GM18867 (cell line): Measurements from ENCODE around the gene YY1.
A peak's percentile ranks its signal among the peaks of the same experiment; 100 is the strongest.

Experiments used
- ATAC-seq: cut with Tn5 transposase; IDR thresholded peaks from one replicate; pipeline ENCODE4 v1.9.1; 2021; ENCODE audit warnings: mild to moderate bottlenecking, moderate library complexity; ENCODE audit not compliant: unreplicated experiment

YY1 gene

DNA sequence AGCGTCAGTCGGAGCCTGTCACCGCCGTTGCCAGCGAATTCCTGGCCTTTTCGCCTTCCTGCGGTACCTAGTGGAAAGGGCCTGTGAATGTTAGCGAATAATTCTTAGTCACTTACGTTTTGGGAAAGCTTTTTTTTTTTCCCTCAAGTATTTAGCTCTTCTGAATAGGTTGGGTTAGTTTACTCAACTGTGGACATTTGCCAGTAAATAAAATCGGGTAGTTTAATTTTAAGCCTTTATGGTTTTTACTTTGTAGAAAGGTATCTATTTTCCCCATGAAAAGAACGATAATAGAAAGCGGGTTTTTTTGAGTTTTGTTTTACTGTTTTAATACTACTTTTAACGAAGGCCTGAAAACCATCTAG is 1.7 kb downstream of the YY1 start:
- ATAC-seq, result no peak

DNA sequence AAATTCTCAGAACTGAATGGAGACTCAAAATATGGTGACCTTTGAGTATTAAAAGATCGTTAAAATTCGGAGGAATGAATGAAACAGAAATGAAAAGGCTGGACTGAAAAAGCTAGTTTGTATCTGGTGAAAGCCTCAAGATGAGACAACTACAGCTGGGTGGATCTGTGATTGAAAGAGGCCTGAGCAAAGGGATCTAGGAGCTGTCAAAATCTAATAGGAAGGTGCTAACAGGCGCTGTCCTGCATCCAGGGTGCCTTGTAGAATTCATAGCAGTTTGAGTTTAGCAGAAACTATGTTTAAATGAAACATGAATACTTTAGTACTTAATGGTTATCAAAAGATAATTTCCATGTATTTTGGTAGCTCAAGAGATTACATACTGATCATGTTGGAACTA is 2.3 kb downstream of the YY1 start:
- no peak for ATAC-seq

DNA sequence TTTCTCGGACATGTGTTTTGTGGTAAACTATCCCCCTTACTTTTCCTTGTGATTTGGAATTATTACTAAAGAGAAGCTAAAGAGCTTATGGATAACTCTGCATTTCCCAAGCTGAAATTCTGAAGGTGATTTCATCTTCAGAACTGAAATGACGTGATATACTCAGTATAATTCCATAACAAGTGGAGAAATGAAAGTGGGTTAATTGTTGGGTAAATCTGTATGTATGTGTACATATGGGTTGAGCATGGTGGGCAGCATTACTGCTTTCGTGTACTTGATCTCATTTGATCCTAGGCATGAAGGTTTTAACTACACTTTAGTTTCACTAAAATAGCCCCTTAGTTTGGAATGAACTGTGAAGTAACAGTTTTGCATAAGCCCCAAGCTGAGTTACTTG is 4.1 kb downstream of the YY1 start:
- ATAC-seq, result no peak

DNA sequence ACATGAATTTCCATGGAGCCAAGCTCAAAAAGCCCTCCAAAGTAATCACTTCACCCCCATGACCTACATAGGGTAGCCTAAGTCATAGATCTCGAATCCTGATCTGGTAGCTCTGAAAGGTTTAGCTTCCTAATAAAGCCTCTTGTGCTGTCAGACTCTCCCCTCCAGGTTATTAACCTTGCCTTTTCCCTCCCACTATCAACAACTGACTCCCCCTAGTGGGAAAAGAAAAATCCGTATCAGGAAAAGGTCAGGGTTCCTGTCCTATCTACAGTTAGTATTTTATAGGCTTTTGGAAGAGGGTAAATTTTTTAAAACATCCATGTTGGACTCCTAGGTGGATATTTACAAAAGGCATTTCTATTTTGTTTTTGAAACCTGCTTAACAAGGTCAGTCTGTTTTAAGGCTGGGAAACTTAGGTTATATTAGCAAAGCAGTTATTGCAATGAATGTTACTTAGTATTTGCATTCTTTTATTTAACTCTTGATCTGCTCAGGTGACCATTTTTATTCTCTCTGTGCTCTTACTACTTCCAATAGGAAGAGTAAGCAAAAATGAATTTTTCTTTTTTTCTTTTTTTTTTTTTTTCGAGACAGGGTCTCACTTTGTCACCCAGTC is 8.0 kb downstream of the YY1 start:
- ATAC-seq, result no peak

DNA sequence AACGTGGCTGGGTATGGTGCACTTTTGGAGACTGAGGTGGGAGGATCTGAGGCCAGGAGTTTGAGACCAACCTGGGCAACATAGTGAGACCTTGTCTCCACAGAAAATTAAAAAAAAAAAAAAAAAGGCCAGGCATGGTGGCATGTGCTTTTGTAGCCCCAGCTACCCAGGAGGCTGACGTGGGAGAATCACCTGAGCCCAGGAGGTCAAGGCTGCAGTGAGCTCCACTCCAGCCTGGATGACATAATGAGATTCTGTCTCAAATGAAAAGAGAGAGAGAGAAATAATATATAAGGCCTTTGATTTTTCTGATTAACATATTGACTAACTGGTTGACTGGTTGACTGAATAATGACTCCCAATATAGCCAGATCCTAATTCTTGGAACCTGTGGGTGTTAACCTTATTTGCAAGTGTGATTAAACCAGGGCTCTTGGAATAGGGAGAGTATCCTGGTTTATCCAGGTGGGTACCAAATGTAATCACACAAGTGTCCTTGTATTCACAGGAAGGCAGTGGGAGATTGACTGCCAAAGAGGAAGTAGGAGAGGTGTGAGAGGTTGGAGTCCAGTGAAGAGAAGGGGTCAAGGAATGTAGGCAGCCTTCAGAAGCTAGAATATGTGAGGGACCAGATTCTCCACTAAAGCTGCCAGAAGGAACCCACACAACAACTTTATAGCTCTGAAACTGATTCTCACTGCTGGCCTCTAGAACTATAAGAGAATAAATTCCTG is 12.0 kb downstream of the YY1 start:
- no peak for ATAC-seq

DNA sequence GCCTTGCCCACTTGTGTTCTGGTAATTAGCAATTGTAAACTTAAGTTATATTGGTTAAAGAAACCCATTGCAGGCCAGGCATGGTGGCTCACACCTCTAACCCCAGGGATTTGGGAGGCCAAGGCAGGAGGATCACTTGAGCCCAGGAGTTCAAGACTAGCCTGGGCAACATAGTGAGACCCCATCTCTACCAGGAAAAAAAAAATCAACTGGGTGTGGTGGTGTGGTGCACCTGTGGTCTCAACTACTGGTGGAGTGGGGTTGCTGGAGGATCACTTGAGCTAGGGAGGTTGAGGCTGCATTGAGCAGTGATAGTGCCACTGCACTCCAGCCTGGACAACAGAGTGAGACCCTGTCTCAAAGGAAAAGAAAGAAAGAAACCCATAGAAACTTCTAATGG is 13.7 kb downstream of the YY1 start:
- no peak for ATAC-seq

DNA sequence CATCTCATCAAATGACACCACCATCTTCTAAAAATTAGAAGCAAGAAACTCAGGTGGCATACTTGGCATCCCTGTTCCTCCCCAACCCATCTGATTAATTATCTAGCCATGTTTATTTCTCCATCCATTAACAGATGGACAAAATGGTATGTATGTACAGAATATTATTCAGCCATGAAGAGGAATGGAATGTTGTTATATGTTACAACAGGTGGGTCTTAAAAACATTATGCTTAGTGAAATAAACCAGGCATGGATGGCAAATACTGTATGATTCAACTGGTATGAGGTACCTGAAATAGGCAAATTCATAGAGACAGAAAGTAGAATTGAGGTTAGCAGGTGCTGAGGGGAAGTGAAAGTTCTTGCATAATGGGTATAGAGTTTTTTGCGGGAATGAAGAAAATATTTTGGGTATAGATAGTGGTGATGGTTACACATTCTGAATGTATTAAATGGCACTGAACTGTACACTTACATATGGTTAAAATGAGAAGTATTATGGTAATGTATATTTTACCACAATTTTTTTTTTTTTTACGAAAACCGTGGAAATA is 17.5 kb downstream of the YY1 start:
- ATAC-seq, result peak; percentile 69

DNA sequence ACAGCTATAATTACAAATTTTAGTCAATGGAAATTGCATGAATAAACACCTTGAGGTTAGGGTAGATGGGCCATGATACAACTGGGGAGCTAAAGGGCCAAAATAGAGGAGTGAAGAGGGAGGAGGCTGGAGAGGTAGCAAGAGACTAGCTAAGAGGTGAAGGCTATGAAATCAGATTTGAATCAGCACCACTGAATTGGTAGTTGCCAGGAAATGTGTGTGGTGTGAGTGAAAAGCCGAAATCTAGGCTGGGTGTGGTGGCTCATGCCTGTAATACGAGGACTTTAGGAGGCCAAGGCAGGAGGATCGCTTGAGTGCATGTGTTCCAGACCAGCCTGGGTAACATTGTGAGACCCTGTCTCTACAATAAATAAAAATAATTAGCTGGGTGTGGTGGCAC is 22.7 kb downstream of the YY1 start:
- ATAC-seq, result no peak

DNA sequence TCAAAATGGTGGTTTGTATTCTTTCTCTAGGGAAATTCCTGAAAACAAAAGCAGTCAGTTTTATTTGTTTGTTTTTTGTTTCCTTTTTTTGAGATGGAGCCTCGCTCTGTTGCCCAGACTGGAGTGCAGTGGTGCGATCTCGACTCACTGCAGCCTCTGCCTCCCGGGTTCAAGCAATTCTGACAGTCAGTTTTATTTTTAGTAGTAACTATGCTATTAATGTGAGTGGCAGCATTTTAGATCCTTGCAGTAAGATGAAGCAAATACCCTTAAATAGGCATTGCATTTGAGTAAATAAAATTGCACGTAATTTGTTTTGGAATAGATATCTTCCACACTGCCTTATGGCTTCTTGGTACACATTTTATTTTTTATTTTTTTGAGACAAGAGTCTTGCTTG is 23.6 kb downstream of the YY1 start:
- no peak for ATAC-seq

DNA sequence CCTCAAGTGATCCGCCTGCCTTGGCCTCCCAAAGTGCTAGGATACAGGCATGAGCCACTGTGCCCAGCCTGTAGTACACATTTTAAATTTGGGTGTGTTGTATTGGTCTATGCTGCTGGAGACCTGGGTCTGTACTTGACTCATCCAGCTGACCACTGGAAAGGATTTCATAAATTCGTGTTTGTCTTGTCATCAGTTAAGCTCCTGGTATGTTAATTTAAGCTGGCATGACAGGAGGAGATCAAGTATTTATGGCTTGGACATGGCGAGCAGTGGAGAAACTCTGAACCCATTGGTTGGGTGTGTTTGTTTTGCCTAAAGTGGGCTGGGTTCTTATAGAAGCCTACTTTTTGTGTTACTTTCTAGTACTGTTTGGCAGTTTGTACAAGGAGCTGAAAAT is 24.2 kb downstream of the YY1 start:
- no peak for ATAC-seq

DNA sequence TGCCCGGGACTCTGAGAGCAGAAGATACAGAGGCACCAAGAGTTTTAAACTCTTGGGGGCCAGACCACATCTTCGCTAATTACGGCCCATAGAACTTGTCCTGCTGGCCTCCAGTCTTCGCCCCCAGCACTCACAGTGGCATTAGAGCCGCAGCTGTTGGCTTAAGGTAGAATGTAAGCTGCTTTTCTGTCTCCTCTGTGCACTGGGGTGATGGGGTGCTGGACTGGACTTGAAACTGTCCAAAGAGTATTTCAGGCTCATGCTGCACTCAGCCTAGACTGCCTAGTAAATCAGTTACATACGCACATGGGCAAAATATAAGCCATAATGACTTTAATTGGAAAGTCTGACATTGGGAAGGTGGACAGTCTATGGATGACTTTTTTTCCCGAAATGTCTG is 29.0 kb downstream of the YY1 start:
- no peak for ATAC-seq

DNA sequence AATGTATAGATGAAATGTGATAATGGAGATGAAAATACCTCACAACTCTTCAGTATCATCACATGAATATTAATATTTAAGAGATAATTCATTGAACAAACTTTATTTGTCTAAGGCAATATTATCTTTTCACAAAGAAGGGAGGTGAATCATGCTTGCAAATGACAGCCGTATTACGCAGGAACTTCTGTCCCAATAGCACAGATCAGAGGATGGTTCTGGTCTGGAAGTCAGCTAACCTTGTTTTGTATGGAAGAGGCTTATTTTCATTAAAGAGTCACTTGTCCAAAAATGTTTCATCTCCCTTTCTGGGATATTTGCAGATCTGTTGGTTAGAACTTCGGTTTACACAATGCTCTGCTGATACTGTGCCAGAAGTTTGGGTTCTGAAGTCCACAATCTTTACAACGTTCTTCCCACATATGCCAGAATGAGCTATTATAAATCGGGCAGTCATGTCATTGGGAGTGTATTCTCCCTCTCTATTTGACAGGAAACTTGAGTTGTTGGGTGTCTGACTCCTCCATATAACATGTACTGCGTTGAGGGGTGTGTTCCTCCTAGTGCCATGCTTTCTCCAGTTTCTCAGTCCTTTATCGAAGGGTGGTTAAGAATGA is 29.8 kb downstream of the YY1 start:
- ATAC-seq, result no peak

DNA sequence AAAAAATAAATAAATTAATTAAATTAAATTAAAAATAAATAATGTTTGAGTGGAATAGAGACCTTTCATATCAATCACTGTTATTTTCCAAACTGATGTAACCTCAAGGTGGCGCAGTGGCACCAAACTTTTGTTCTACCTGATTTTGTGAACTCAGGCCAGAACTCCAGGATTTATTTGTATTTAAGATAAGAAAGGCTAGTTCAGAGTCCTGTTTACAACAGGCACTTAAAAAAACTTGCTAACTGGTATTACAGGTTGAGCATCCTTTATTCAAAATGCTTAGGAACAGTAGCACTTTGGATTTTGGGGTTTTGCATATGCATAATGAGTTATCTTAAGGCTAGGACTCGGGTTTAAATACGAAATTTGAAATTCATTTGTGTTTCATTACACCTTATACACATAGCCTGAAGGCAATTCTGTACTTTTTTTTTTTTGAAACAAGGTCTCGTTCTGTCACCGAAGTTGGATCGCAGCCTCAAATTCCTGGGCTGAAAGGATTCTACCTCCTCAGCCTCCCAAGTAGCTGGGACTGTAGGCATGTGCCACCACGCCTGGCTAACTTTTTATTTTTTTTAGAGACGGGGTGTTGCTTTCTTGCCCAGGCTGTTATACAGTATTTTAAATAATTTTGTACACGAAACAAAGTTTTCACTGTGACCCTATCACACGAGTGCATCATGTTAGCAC is 32.4 kb downstream of the YY1 start:
- ATAC-seq, result no peak

DNA sequence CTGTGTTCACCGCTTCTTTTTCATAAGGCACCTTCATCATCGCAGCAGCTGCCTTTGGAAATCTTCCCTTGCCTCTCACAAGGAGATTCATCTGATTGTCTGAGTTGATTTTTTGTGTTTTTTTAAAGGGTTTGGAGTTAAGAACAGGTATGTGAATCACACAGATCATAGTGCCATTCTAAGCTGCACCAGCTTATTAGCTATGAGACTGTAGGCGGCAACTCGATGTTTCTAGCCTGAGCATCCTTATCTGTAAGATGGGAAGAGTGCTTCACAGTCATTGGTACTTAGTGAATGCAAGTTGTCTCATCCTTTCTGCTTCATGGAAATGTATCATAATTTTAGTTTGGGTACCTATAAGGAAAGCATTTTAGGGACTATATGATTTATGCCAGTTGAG is 35.3 kb downstream of the YY1 start:
- ATAC-seq, result no peak

DNA sequence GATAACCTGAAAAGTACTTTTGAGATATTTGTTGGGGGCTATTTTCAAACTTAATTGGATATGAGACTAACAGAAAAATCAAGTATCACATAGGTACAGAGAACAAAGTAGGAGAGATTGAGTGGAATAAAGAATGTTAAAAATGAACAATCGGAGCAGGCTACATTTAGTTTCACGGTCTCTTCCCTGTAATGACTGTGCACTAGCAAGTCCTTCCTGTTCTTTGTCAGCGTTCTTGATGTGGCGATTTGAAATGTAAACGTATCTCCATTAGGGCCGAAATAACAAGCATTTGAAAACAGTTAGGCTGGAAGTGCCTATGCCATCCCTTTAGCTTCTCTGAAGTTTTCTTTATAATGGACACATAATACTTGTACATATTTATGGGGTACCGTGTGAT is 36.3 kb downstream of the YY1 start:
- ATAC-seq, result no peak

DNA sequence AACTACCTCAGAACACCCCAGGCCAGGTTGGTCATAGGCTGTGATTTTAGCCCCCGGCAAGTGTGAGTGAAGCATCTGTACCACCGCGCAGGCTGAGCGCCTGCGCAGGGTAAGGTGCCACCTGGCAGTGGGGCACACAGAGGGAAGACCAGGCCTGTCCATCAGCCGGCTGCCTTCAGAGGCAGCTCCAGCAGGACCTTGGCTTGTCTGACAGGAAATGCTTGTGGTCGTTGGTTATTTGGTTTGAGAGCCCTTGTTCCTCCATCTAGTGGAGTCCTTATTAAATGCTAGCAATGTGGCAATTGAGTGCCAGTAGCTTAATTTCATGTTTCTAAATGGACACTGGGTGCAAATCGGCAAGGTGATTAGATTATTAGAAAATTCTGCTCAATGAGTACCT is 39.8 kb downstream of the YY1 start:
- no peak for ATAC-seq

DNA sequence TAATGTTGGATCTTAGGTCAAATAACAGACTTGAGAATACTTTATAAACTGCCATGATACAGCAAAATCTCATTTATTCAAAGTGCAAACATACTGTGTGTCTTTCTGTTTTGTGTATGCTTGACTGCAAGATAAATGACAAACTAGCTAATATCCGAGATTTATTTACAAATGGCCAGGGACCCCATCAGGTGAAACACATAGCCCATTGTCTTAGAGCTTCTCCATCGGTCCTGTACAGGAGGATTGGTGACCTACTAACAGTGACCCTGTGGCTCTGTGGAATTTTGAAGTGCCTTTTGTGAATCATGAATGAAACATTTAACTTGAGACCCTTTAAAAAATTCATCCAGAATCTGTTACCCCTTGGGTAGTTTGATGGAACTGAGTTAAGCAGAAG is 40.2 kb downstream of the YY1 start:
- no peak for ATAC-seq

DNA sequence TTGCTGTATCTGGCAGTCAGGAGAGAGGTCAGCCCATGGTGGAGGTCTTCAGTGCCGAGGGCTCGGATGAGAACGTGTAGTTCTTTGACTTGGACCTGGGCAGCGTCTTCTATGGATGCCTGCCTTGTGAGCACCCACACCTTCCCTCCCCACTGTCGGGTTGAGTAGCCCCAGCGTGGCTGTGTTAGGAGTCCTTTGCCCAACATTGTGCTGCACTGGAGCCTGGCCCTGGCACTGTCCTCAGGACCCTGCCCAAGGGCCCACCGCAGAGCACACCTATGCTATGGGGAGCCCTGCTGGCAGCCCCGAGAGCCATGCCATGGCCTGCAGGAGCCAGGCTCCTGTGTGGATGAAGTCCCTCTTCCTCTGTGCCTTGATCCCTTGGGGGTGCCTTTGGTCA is 40.6 kb downstream of the YY1 start:
- no peak for ATAC-seq

DNA sequence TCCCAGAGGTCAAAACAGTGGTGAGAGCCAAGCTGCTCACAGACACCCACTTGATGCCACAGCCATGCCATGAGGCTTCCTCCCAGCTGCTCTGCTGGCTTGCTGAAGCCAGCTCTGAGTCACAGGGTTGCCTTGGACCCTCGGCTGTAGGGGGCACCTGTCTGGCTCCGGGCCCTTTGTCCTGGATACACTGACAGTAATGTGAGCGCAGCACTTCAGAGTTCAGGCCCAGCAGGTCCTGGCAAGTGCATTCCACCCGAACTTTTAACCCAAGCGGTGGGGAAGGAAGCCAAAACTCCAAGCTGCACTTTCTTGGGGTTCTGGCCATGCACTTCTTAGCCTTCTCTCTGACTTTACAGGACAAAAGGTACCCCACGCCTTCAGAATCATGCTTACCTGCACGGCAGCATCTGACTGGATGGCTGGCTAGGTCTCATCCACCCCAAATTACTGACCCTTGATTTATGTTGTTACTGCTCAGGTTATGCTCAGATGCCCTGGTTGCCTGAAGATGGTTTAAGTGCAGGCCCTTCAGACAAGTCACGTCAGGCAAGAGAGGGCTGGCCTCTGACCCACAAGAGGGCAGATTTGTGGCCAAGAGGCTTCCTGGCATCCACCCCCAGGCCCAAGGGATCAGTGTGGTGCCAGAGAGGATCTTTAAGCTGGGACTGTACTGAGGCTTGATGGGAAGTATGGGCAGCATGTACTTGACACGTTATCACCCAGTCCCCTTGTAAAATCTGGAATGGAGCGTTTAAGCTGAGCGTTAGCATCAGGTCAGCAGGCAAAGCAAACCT is 42.5 kb downstream of the YY1 start:
- no peak for ATAC-seq

DNA sequence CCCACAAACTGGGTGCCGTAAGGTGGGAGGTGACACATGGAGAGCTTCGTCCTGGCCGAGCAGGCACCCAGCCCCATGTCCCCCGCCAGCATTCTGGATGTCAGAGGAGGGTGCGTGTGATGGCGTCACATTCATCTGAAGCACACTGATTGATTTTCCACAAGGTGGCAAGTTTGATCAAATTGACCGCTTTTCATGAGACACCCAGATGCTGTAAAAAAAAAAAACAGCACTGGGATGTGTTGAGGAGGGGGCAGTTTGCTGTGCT is 43.1 kb downstream of the YY1 start:
- no peak for ATAC-seq

DNA sequence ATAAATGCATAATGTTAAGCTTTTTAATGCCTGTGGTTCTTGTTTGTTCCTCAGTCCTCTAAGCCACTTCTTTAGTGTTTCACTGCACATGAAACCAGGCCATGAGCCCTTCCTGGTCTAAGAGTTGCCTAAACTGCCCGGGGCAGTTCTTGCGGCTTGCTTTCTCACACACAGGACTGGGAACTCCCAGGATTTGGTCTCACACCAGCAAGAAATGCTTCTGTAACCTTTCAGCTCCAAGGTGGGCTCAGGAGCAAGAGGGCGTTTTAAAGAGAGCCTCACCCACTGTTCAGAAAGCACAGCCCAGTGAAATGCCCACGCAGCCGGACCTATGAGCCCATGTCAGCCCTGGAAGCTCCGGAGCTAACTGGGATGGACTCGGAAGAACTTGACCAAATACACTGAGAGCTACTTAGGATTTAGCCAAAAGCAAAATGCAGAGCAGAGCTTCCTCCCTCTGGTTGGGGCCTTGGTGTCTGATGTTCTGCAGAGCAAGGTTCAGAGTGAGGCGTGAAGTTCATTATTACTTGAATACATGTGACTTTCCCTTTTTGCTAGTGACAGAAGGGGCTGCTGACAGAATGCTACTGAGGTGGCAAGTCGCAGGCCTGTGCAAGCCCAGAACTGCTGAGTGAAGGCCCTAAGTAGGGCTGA is 43.9 kb downstream of the YY1 start:
- ATAC-seq, result no peak
